A673 (cell line): ENCODE measurements around the gene SEMA5B.

Source experiments
- EZH2 ChIP-seq: fragments of 200-600 bp; sonication (generic); IDR thresholded peaks from 2 replicates; pipeline ENCODE4 v1.6.1; 2017; ENCODE audit warnings: borderline replicate concordance, low read depth, mild to moderate bottlenecking, mixed read lengths, antibody characterized with exemption, low read length; ENCODE audit not compliant: poor library complexity, severe bottlenecking
- TF ChIP-seq, protein P1 (sequence below): fragments of 300-800, 200-600 bp; sonication (generic); conservative IDR thresholded peaks from 2 replicates; pipeline ENCODE4 v1.5.1; 2017; ENCODE audit warnings: low read depth, mild to moderate bottlenecking, antibody characterized with exemption, low read length, moderate library complexity, mixed read lengths

DNA sequence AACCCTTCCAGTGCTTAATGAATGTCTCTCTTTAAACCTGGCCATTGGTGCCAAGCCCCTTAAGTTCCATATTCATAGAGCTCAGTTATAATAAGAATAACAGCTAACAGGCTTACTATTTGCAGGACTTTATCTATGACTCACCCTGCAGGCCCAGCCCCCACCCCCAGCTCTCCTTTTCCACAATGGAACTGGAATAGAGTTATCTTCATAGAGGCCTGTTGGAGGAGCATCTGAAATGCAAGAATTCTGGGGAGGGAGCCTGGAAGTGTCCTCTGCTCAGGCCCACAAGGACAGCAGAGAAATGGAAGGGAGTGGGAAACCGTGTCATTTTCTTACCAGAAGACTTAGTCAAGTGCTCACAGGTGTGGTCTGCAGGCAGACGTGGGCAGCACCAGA lies 52.8 kb downstream of the SEMA5B start:
- TF ChIP-seq, protein P1, sequence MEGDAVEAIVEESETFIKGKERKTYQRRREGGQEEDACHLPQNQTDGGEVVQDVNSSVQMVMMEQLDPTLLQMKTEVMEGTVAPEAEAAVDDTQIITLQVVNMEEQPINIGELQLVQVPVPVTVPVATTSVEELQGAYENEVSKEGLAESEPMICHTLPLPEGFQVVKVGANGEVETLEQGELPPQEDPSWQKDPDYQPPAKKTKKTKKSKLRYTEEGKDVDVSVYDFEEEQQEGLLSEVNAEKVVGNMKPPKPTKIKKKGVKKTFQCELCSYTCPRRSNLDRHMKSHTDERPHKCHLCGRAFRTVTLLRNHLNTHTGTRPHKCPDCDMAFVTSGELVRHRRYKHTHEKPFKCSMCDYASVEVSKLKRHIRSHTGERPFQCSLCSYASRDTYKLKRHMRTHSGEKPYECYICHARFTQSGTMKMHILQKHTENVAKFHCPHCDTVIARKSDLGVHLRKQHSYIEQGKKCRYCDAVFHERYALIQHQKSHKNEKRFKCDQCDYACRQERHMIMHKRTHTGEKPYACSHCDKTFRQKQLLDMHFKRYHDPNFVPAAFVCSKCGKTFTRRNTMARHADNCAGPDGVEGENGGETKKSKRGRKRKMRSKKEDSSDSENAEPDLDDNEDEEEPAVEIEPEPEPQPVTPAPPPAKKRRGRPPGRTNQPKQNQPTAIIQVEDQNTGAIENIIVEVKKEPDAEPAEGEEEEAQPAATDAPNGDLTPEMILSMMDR = no peak
- TF ChIP-seq EZH2 = no peak
